Kidney glomerular epithelial cell (primary cell): ENCODE measurements around the gene YAE1.

Experiments
- DNase-seq: peaks from one replicate; lab custom pipeline; 2025; lab: John Stamatoyannopoulos, UW

The YAE1 gene

GRCh38 chr7:39607865-39608264 lies 41.7 kb downstream of the YAE1 start:
- no peak for DNase-seq

- no peak for DNase-seq
These were observed 42.1 kb downstream of the YAE1 start for GRCh38 chr7:39608278-39608677.

GRCh38 chr7:39609113-39609934 lies 43.1 kb downstream of the YAE1 start:
- DNase-seq = peak; percentile 55

- no peak for DNase-seq
These were observed 43.7 kb downstream of the YAE1 start for GRCh38 chr7:39609935-39610263.

GRCh38 chr7:39613577-39613976 lies 47.4 kb downstream of the YAE1 start:
- no peak for DNase-seq

- DNase-seq = no peak
These were observed 48.1 kb downstream of the YAE1 start for GRCh38 chr7:39614299-39614698.

- no peak for DNase-seq
These were observed 49.3 kb downstream of the YAE1 start for GRCh38 chr7:39615350-39615975.

GRCh38 chr7:39616138-39616537 lies 49.9 kb downstream of the YAE1 start:
- no peak for DNase-seq

- DNase-seq = no peak
These were observed 50.8 kb downstream of the YAE1 start for GRCh38 chr7:39617005-39617404.

- DNase-seq = no peak
These were observed 52.7 kb downstream of the YAE1 start for GRCh38 chr7:39618868-39619267.

- DNase-seq = no peak
These were observed 54.3 kb downstream of the YAE1 start for GRCh38 chr7:39620486-39620885.

- DNase-seq = peak; percentile 80
These were observed 55.1 kb downstream of the YAE1 start for GRCh38 chr7:39621261-39621660.

- no peak for DNase-seq
These were observed 55.7 kb downstream of the YAE1 start for GRCh38 chr7:39621784-39622411.
